ENCODE data around the gene AVPR2.

Gene AVPR2

DNA sequence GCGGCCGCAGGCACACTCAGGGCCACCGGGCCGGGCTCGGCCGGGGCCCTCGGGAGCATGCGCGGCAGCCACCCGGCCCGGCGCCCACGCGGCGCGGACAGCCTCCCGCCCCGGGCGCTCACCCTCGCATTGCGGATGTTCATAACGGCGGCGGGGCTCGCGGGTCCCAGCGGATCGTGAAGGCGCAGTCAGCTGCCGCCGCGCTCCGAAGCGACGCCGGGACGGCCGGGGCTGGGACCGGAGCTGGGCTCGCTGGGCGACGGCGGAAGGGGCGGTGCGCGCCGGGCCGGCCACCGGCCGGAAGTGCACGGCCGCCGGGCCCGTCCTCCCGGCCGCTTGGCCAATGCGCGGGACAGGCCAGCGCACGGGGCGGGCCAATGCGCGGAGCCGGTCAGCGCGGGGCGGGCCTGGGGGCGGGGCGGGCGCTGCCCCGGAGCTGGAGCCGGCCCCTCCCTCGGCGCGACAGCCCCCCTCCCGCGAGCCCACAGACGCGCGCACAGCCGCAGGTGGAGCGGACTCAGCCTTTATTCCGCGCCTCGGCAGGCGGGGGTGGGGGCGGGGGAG lies 30.4 kb downstream of the AVPR2 start, which contains the start of gene NAA10:
Gene NAA10 (minus strand): TSS at position 276 of the 564 bp plus-strand sequence. CDS start 133 bp downstream, at position 143.
- peak; percentile 73 for DNase-seq

DNA sequence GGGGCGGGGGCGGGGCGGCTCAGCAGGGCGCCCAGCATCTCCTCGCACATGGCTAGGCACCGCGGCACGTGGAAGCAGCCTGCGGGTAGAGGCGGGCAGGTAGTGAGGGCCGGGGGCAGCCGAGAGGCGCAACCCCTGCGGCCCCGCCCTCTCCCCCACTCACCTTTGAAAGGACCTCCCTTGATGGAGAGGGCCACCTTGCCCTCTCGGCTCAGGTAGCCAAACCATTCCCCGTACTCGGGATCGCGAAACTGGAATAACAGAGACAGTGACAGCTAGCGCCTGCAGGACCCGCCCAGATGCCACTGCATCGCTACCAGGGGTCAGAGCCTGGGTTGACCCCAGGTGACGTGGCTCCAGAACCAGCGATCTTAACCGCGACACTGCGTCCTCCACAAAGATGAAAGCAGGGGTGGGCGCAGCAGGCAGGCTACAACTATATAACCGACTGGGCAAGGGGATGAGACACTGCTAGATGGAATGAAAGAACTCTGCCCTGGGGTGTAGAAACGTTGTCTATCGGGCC lies 30.9 kb downstream of the AVPR2 start:
- no peak for DNase-seq

DNA sequence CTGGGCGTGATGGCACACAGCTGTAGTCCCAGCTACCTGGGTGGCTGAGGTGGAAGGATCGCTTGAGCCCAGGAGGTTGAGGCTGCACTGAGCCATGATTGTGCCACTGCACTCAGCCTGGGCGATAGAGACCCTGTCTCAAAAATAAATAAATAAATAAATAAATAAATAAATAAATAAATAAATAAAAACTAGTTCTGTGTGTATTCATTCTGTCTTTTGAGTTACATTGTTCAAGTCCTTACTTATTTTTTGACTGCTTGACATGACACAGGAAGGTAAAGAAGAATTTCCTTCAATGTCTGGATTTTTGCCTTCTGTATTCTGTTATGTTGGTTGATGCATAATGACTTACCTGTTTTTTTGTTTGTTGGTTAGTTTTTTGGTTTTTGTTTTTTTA lies 32.6 kb downstream of the AVPR2 start:
- DNase-seq: no peak

DNA sequence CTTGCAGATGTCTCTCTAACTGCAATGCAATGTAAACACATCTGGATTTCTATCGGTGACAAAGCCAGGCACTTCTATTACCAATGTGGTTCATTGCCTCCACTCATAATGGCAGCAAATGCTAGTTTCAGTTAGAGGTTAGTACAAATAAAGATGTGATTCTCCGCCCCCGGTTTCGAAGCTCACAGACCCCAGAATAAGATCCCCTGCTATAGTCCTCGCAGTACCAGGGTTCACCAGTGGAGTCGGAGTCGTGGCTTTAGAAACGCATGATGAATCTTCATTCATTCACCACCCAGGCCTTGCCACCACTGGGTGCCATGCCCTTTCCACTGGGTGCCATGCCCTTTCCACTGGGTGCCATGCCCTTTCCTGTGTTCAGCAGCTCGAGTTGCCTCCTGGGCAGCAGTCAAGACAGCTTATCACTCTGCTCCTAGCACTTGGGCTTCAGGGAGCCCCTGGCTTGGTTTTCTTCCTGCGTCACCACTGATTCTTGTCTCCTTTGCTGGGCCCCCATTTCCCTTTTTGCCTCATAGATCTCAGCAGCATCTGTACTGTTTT lies 33.8 kb downstream of the AVPR2 start:
- DNase-seq: no peak

DNA sequence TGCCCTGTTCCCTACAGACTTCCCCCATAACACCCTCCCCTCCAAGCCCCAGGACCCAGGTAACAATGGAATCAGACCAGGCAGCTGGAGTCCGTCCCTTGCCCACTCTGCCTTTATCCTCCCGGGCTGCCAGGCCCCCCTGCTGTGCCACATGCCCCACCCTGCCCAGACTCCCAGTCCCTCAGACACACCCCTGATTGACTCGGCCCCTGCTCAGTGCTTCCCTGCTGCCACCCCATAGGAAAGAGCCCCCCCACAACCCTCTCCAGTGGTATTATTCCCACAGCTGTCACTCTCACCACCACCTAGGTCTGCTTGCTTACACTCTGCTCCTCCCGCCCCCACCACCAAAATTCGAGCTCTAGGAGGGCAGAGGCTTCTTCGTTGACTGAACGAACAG lies 35.1 kb downstream of the AVPR2 start:
- DNase-seq: no peak

DNA sequence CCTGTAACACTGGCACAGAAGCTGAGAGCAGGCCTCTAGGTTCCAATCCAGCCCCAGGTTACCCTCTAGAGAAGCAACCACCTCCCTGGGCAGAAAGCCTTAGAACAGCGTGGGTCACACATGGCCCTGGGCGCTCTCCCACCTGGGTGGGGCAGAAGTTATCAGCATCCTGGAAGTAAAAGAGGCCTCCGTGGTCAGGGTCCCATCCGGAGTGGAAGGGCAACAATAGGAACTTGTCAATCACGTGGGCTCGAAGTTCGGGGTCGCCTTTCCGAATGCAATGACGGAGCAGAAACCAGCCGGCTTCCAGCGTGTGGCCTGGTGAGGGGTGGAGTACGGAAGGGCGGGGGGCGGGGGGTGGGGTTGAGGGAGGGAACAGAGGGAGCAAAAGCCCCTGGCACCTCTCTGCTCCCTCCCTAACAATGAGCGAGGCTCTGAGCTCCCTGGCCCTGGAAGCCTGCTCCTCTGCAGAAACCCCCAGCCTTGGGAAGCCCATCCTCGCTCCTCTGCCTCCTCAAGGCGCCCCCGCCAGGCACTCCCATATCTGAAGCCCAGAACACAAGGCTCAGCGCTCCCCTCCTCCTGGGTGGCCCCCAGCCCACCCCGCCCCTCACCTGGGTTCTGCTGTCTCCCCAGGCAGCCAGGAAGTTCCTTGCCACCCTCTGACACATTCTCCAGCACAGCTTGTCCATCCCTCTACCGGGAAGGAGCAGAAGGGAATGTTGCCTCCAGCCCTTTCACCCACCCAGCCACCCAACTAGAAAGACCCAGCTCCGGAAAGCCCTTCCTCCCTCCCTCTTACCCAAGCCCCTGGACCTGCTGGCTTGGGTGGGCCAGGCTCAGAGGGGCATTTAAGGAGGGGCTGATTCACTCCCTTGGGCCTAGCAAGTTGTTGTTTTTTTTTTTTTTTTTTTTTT lies 37.1 kb downstream of the AVPR2 start:
- no peak for DNase-seq

DNA sequence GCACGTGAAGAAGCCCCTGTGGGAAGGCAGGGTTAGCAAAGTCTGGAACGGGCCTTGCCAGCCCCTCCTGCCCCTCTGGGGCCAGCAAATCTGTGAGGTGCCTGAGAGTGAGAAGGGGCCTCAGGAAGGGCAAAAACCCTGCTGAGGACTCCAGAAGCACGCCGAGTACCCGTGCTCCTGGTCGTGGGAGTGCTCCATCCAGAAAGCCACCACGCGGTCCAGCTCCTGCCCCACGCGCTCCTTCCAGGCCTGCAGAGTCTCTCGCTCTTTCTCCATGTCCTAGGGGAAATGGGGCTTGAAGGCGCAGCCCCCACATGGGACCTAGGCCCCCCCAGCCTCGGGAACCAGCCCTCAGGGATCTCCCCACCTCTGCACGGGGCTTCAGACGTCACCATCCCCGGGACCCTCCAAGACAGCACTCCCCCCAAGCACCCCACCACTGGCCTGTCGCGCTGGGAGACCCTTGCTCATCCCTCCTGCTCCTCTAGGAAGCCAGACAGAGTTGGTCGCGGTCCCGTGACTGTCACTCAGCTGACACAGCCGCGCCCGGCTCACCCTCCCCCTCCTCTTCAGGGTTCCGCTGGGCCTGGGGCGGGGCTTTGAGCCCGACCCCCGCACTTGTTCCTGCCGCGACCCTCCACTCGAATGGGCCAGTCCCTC lies 39.8 kb downstream of the AVPR2 start, which contains the start of gene RENBP:
Gene RENBP (minus strand): TSS at position 504 of the 660 bp plus-strand sequence. CDS start 33 bp downstream, at position 471.
- no peak for DNase-seq

DNA sequence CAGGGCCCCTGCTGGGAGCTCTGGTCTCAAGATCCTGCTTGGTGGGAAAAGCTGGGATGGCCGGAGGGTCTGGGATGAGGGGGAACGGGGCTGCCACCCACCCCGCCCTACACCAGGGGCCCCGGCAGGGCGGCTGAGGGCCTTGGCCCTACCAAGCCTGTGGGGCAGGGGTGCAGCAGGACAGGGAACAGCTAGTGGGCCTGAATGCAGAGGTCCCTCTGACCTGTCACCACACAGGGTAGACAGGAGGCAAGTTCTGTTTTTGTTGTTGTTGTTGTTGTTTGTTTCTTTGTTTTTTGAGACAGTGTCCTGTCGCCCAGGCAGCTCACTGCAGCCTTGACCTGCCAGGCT lies 40.3 kb downstream of the AVPR2 start:
- no peak for DNase-seq

DNA sequence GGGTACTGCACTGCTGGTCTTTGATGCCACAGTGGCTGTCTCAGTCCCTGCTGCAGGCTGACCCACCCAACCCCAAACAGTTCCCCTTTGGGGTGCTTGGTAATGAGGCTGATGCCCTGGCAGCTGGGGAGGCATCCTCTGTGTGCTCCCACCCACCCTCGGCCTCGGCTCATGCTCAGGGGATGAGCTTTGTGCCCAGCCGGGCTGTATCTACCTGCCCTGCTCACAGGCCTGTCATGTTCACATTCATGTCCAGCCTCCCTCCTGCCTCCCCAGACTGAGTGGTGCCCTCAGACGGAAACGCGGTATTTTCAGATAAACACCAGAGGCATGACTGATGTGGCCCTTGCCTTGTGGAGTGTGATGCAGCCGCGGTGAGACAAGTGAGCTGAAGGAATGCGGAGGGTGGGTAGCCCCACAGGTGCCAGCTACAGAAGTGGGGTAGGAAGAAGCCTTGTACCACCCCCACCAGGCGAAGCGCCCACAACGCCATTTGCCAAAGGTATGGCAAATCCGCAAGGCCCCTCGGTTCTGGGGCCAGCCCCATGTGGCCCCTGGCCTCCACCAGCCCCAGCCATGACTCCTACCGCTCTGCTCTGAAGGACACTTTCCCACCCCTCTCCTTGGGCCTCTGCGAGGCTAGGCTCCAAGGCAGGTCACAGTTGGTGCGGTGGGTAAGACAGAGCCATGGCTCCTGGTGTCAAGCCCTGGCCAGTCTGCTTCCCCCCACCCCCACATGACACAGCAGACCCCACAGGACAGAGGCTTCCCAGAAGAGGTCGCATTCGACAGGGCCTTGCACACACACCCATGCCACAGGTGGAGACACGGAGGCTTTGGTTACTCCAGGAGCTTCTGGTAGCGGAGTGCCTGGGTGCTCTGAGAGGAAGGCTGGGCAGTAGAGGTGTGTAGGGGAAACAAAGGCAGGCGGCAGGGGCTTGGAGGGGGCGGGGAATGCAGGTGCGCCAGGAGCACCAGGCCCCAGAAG lies 41.8 kb downstream of the AVPR2 start:
- no peak for DNase-seq

DNA sequence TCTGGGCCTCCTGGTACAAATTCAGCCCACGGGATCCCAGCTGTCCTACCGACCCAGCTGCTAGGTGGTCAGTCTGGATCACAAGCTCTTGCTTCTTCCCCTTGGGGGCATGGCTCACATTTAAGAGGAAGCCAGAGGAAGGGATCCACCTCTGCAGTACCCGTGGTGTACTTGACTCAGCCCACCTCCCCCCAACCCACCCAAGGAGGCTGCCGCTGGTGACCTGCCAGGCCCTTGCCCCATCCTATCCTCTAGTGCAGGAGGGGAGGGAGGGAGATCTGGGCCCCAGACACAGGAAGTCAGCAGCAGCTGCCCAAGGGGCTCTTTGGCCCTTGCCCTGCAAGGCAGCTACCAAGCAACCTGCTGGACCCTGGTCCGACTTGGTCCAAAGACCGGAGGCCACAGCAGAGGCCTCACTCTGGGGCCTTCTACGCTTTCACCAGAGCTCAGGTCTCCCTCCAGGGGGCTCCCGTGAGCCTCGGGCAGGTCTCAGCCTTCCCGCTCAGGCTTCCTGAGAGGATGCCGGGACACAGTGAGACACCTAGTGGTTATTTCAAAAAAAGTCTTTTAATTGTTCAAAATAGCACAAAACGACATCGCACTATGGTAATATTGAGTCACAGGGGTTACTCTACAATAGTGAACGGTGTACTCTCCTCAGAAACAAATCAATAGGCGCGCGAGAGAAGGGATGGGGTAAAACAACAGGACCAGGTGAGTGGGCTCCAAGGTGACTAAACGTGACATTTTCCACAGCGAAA lies 42.7 kb downstream of the AVPR2 start:
- DNase-seq: peak; percentile 68

DNA sequence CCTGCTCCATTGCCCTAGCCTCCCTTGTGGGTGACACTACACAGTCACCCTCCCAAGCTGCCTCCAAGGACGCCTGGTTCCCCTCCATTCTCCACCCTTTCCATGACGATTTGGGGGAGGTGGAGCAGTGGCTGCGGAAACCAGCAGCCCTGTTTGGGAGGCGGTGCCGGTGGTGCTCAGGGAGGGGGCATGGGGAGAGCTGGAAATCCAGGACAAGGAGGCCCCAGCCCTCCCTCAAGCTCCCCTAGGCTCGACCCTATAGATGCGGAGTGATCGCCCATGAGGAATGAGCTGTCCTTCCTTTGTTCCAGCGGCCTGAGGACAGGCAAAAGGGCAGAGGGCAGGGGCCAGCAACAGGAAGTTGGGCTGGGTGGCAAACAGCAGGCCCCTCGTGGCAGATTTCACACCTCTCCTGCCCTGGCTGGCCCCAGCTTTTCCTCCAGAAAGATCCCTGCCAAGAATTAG lies 43.6 kb downstream of the AVPR2 start:
- DNase-seq: no peak

DNA sequence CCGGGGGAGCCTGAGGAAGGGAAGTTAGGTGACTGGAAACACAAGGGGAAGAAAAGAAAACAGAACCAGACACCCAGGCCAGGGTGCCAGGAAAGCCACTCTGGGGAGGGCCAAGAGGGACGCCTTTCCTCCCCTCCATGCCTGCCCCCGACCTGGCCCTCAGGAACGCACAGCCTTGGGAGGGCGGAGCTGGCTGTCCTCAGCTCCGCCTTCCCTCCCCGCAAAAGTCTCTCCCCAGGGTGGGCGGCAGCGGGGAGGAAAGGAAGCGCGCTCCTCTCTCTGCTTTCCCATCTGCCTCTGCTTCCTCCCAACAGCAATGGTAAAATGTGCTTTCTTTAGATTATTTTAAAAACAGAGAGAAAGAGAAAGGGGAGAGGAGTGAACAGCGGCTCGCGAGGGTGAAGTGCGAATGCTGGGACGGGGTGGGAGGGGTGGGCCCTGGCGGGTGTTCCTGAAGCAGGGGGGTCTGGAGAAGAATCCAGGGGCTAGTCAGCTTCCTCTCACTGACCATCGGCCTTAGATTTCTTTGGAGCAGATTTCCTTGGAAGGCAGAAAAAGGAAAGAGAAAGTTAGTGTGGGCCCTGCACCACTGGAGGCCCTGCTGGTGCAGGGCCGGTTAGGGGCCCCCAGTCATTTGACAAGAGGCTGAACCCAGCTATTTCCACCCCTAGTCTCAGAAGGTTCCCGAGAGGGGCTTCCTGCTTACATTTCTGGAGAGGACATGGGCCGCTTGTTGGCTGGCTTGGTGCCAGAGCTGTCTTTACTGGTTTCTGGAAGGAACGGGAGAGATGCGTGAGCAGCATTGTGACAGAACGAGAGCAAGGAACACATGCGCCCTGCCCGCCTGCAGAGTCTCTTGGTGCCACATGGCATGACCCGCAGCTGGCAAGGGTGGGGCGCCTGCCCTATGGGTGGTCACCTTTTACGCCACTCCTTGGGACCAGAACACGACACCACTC lies 44.7 kb downstream of the AVPR2 start:
- no peak for DNase-seq

DNA sequence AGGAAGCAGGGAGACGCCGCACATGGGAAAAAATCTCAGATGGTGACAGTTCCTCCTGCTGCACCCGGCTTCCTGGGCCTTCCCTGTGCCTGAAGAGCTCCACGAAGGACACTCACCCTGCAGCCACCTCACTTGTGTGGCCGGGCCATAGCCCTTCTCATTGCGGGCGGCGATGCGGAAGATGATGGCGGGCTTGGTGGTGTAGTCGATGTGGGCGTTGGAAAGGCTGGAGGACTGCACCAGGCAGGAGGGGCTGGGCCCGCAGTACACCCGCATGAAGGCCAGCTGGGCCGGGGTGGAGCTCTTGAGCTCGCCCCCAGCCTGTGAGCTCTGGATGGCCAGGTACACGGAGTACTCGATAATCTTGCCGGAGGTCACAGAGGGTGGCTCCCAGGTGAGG lies 45.7 kb downstream of the AVPR2 start:
- no peak for DNase-seq

DNA sequence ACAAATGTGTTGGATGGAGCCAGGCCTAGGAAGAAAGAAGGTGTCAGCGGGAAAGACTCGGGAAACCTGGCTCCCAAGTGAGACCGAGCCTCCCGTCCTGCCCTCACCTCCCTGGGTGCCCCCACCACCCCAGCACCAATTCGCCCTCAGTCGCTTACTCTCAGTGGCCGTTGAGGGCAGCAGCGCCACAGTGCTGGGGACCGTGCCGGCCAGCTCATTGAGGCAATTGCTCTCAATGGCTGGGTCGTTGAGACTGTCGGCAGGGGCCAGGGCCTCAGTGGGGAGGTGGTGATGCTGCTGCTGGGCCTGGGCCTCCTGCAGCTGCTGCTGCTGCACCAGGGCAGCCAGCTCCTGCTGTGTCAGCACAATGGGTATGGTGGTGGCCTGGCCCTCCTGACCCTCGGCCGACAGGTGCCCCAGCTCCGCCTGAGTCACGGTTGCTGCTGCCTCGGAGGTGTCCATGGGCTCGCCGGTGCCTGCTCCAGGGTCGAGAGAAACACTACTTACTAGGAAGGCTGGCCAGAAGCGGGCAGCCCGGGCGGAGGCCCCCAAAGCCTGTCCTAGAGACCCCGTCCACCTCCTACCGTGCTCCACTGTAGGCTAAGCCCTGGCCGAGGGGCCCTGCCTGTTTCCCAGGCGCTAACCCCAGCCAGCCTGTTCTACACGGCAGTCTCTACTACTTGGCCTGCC lies 47.4 kb downstream of the AVPR2 start:
- DNase-seq: no peak

DNA sequence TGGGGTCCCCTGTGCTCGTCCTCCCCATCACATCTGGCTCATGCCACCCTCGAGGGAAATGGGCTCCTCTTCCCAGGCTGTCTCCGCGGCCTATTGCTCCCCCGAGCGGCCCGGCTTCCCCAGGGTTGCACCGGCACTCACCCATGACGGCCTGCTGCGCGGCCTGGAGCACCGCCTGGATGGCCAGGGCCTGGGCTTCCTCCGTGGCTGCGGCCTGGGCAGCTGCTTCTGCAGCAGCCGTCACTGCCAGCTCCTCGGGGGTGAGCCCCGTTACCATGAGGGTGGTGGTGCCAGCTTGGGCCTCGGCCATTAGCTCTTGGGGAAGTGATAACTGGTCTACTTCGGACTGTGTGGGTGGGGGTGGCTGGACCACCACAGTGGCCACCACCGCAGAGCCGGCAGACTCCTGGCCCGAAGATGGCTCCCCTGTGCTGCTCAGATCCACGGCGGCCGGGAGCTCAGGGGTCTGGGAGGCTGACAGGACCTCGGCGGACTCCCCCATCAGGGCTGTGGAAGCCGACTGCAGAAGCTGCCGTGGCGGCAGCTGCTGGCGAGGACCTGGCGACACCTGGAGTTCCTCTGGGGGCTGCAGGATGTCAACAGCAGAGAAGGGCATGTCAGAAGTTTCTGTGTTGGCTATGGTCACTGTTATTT lies 48.0 kb downstream of the AVPR2 start:
- no peak for DNase-seq

DNA sequence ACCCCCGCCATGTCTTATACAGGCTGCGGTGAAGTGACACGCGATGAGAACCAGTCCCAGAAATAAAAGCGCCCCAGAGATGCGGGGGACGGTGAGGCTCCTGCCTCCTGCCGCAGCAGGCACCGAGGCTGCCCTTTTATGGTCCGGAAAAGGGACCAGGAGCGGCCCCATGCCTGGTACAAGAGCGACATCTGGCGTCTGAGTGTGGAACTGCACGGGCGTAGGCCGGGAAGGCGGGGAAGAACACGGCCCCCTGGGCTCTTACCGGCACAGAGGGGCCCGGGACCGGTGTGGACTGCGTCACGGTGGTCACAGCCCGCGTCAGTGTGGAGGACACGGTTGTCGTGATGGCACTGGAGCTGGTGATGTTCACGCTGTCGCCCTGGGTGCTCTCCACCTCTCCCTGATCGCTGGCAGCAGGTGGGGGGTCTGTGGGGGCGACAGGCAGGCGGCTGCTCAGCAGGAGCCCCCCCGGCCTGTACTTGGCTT lies 48.9 kb downstream of the AVPR2 start:
- peak; percentile 32 for DNase-seq

DNA sequence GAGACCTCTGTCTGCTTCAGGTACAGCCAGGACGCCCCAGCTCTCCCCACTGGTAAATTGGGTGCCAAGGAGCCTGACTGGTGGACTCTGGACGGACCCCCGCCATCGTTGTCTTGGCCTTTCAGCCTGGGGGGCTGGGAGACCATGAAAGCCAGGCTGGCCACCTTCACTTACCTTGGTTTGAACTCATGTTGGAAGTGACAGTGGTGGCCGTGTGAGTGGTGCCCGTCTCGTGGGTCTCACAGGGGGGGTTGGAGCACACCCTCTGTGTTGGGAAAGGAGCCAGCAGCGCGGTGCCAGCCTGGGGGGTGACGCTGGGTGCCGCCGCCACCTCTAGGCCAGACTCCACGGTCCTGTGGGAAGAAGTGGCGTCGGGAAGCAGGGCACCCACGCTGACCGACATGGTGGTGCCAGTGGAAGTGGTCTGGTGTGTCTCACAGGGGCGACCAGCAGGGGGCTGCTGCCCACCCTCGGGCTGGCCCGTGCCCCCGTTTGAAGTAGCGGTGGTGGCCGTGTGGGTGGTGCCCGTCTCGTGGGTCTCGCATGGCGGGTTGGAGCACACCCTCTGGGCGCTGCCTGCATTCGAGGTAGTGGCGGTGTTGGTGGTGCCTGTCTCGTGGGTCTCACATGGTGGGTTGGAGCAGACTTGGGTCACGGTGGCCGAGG lies 49.6 kb downstream of the AVPR2 start:
- DNase-seq: no peak
